GM12878 (cell line): Measurements from ENCODE around the gene CD248. TPM values are rescaled to one million over a fixed set of nuclear protein-coding genes. Genes with fewer than 3 reads are reported as not detected.

Source experiments
- CHD1 ChIP-seq: IDR thresholded peaks from 2 replicates; pipeline ENCODE4 v1.6.1; 2012; ENCODE audit warnings: low read depth, low read length, improper control_type of control experiment
- EED ChIP-seq: sonication (generic); IDR thresholded peaks from 2 replicates; pipeline ENCODE4 v1.6.1; 2016; ENCODE audit warnings: antibody characterized with exemption, low read depth
- EZH2 ChIP-seq: IDR thresholded peaks from 2 replicates; pipeline ENCODE4 v1.6.1; 2012; ENCODE audit warnings: low read depth, mild to moderate bottlenecking, control low read depth, inconsistent platforms, low read length, borderline replicate concordance; ENCODE audit not compliant: control insufficient read depth
- LARP7 ChIP-seq: fragments of 450-650 bp; IDR thresholded peaks from 2 replicates; pipeline ENCODE4 v1.6.1; 2017; ENCODE audit warnings: mild to moderate bottlenecking
- PKNOX1 ChIP-seq: fragments of 450-650 bp; IDR thresholded peaks from 2 replicates; pipeline ENCODE4 v1.6.1; 2016; ENCODE audit warnings: mild to moderate bottlenecking
- RELB ChIP-seq: fragments of 450-650 bp; IDR thresholded peaks from 2 replicates; pipeline ENCODE4 v1.6.1; 2017; ENCODE audit warnings: low read depth, mild to moderate bottlenecking, moderate library complexity
- SPI1 ChIP-seq: IDR thresholded peaks from 2 replicates; pipeline ENCODE4 v1.6.1; 2011; ENCODE audit warnings: low read depth, mild to moderate bottlenecking, low read length, moderate library complexity, borderline replicate concordance; ENCODE audit not compliant: insufficient read depth
- SREBF1 ChIP-seq: IDR thresholded peaks from 2 replicates; pipeline ENCODE4 v1.6.1; 2012; ENCODE audit warnings: mild to moderate bottlenecking, low read length
- ZBTB40 ChIP-seq: fragments of 450-650 bp; IDR thresholded peaks from 2 replicates; pipeline ENCODE4 v1.6.1; 2016; ENCODE audit warnings: mild to moderate bottlenecking, moderate library complexity, borderline replicate concordance
- polyA plus RNA-seq, 11 experiments: library from polyadenylated mRNA; depleted of rRNA in 4 of 11; unstranded in 6 of 11; stranded (reverse) in 5 of 11; fragments of >200 nt; fragmentation: Nextera tagmentation in 4 of 11; fragmentation: Illumina TruSeq in 1 of 11; extraction: Ambion mirVana in 4 of 11; extraction: Trizol in 1 of 11; gene quantifications; 1 replicate in 1 of 11; 2 replicates in 10 of 11; pipeline versions ENCODE4 v1.2.1 to v1.2.3, GENCODE V29; 2011 to 2016; ENCODE audit warnings: inconsistent platforms in 2 of 11, missing spikeins in 2 of 11, low read depth in 1 of 11
- total RNA-seq, 4 experiments: library from RNA; depleted of rRNA in 3 of 4; stranded (reverse); fragments of >200 nt in 3 of 4; fragmentation: Illumina TruSeq in 1 of 4; extraction: Trizol in 1 of 4; gene quantifications; 2 replicates each; pipeline versions ENCODE4 v1.2.1 to v1.2.3, GENCODE V29; 2013 to 2021

CD248 gene
- total and polyA plus RNA-seq, 10 of the 15 experiments (the other 5 are each of a cell fraction or from before 2014, with no cell fraction given) = 0.10 to 0.21 (median 0.20) TPM; not detected in 7

- TF ChIP-seq RELB (peak; percentile 47; the same call in 1 of the 2 replicates), EZH2 (no peak), SPI1 (peak; percentile 53; the same call in 1 of the 2 replicates), PKNOX1 (0 out of 2 replicates have a peak, but pooled peaks have one; percentile 9), CHD1 (0 out of 2 replicates have a peak, but pooled peaks have one; percentile 52), LARP7 (0 out of 2 replicates have a peak, but pooled peaks have one; percentile 42), EED (peak; percentile 49; the same call in 1 of the 2 replicates), SREBF1 (no peak), ZBTB40 (0 out of 2 replicates have a peak, but pooled peaks have one; percentile 19)
Measured at GRCh38 chr11:66268952-66269905, 47.6 kb downstream of the CD248 start (continued).
